Liver (tissue), 9 donors: Measurements from ENCODE around the gene SEPTIN2. TPM values are rescaled to one million over a fixed set of nuclear protein-coding genes. Genes with fewer than 3 reads are reported as not detected.
"Not testable (repeated sequence)": the region's sequence is repeated elsewhere in the genome, so short reads cannot be mapped to it uniquely, and the experiment has no call there.

Experiments used
- DNase-seq: peaks from one replicate; pipeline ENCODE4 v3.0.0-alpha.2; 2017; ENCODE audit warnings: low spot score
- H3K27ac ChIP-seq, 2 donors: one replicate each; pipeline ENCODE4 v1.7.0; 2013; ENCODE audit warnings: inconsistent platforms in 2 of 2, low read length in 2 of 2, control low read depth in 1 of 2, low read depth in 1 of 2, mild to moderate bottlenecking in 1 of 2
- H3K27me3 ChIP-seq, 4 donors: one replicate each; pipeline versions ENCODE4 v1.6.1 to v1.7.0; 2013; ENCODE audit warnings: low read length in 3 of 4, inconsistent platforms in 1 of 4, mild to moderate bottlenecking in 1 of 4, moderate library complexity in 1 of 4; ENCODE audit not compliant: control insufficient read depth in 4 of 4, insufficient read depth in 4 of 4
- H3K36me3 ChIP-seq, 4 donors: one replicate each; pipeline versions ENCODE4 v1.6.1 to v1.7.0; 2013; ENCODE audit warnings: low read length in 3 of 4, mild to moderate bottlenecking in 3 of 4, low read depth in 1 of 4, moderate library complexity in 1 of 4; ENCODE audit not compliant: control insufficient read depth in 4 of 4, insufficient read depth in 3 of 4
- H3K4me1 ChIP-seq, 4 donors: one replicate each; pipeline versions ENCODE4 v1.6.1 to v1.7.0; 2013; ENCODE audit warnings: low read length in 3 of 4, mild to moderate bottlenecking in 3 of 4, moderate library complexity in 1 of 4; ENCODE audit not compliant: control insufficient read depth in 4 of 4, insufficient read depth in 4 of 4
- H3K4me3 ChIP-seq, 3 donors: one replicate each; pipeline versions ENCODE4 v1.6.1 to v1.7.0; 2013; ENCODE audit warnings: low read length in 3 of 3, control low read depth in 1 of 3, low read depth in 1 of 3, mild to moderate bottlenecking in 1 of 3
- H3K9ac ChIP-seq, 2 donors: one replicate each; pipeline ENCODE4 v1.7.0; 2013; ENCODE audit warnings: low read length in 2 of 2, mild to moderate bottlenecking in 2 of 2, moderate library complexity in 2 of 2, control low read depth in 1 of 2, low read depth in 1 of 2
- H3K9me3 ChIP-seq, 4 donors: one replicate each; pipeline versions ENCODE4 v1.6.1 to v1.7.0; 2013; ENCODE audit warnings: low read length in 3 of 4; ENCODE audit not compliant: control insufficient read depth in 4 of 4
- FOXA1 ChIP-seq: IDR thresholded peaks from 2 replicates; pipeline ENCODE4 v1.6.1; 2016; ENCODE audit warnings: antibody characterized with exemption
- FOXA2 ChIP-seq: IDR thresholded peaks from 2 replicates; pipeline ENCODE4 v1.6.1; 2016; ENCODE audit warnings: antibody characterized with exemption
- HNF4A ChIP-seq, 2 donors: conservative IDR thresholded peaks; 2 replicates each; pipeline ENCODE4 v1.6.1; 2016; ENCODE audit warnings: antibody characterized with exemption in 2 of 2, mild to moderate bottlenecking in 2 of 2
- JUND ChIP-seq, 2 donors: IDR thresholded peaks; 2 replicates each; pipeline ENCODE4 v1.6.1; 2016; ENCODE audit warnings: antibody characterized with exemption in 2 of 2
- NR2F2 ChIP-seq: IDR thresholded peaks from 2 replicates; pipeline ENCODE4 v1.6.1; 2016; ENCODE audit warnings: antibody characterized with exemption
- RAD21 ChIP-seq, 2 donors: IDR thresholded peaks; 2 replicates each; pipeline ENCODE4 v1.6.1; 2016; ENCODE audit warnings: antibody characterized with exemption in 2 of 2, mild to moderate bottlenecking in 2 of 2
- REST ChIP-seq: IDR thresholded peaks from 2 replicates; pipeline ENCODE4 v1.6.1; 2016; ENCODE audit warnings: antibody characterized with exemption, mild to moderate bottlenecking
- RXRA ChIP-seq, 2 donors: IDR thresholded peaks; 2 replicates each; pipeline ENCODE4 v1.6.1; 2017 to 2018; ENCODE audit warnings: antibody characterized with exemption in 2 of 2, mild to moderate bottlenecking in 1 of 2
- SP1 ChIP-seq: IDR thresholded peaks from 2 replicates; pipeline ENCODE4 v1.6.1; 2018; ENCODE audit warnings: antibody characterized with exemption, mild to moderate bottlenecking
- TAF1 ChIP-seq: conservative IDR thresholded peaks from 2 replicates; pipeline ENCODE4 v1.6.1; 2016; ENCODE audit warnings: antibody characterized with exemption, mild to moderate bottlenecking
- YY1 ChIP-seq: IDR thresholded peaks from 2 replicates; pipeline ENCODE4 v1.6.1; 2016; ENCODE audit warnings: antibody characterized with exemption, mild to moderate bottlenecking
- ZBTB33 ChIP-seq: IDR thresholded peaks from 2 replicates; pipeline ENCODE4 v1.6.1; 2016; ENCODE audit warnings: antibody characterized with exemption
- WGBS: extraction: QIAGEN DNeasy Blood & Tissue Kit; methylation state at CpG from one replicate; pipeline ENCODE4 v1.1.7; 2013; 5-methylcytosine and 5-hydroxymethylcytosine counted together
- polyA plus RNA-seq, 2 donors: library from polyadenylated mRNA; stranded (reverse) in 1 of 2; unstranded in 1 of 2; fragments of 200-250 nt in 1 of 2; fragments of >200 nt in 1 of 2; fragmentation: Nextera tagmentation in 1 of 2; extraction: Ambion mirVana in 1 of 2; gene quantifications; one replicate each; pipeline versions ENCODE4 v1.2.1 to v1.2.3, GENCODE V29; 2013 to 2015
- total RNA-seq, 2 donors: library from RNA; depleted of rRNA; stranded (reverse); fragments of >200 nt; gene quantifications; one replicate each; pipeline ENCODE4 v1.2.3, GENCODE V29; 2014
- TF ChIP-seq, protein P1 (sequence below): IDR thresholded peaks from 2 replicates; pipeline ENCODE4 v1.6.1; 2016; ENCODE audit warnings: antibody characterized with exemption
- TF ChIP-seq, protein P2 (sequence below): fragments of 150-350 bp; IDR thresholded peaks from 2 replicates; pipeline ENCODE4 v1.5.1; 2017; ENCODE audit warnings: improper control_type of control experiment, low read depth, low read length; ENCODE audit not compliant: missing input control
- donor health status: healthy.
- donor health status: healthy.
- donor health status: healthy.
- donor health status: healthy.
- donor health status: healthy.

The SEPTIN2 gene
- total and polyA plus RNA-seq, 4 donors: 63.7 to 147 (median 96.9) TPM

GRCh38 chr2:241275910-241276309, 39.8 kb upstream of the SEPTIN2 start:
- Histone ChIP-seq H3K27ac (no peak overlapping the region), H3K27me3 (no peaks in the 10 kb centered on the region), H3K9me3 (no peaks in the 10 kb centered on the region), H3K36me3 (peaks cover 0 to 5% (median 0%) of the 10 kb centered on the region in 4 donors), H3K4me3 (no peak overlapping the region), H3K9ac (no peak overlapping the region), H3K4me1 (peaks cover 0 to 30% (median 20%) of the 10 kb centered on the region in 4 donors)
- WGBS: 95% methylated on average over 1 of the region's 1 CpG
- TF ChIP-seq FOXA2 (no peak), TAF1 (no peak), YY1 (no peak)
- DNase-seq: no peak

GRCh38 chr2:241278306-241278705, 37.4 kb upstream of the SEPTIN2 start:
- not testable (repeated sequence) for H3K27me3 ChIP-seq, H3K9me3 ChIP-seq, H3K9ac ChIP-seq, DNase-seq, H3K36me3 ChIP-seq, H3K27ac ChIP-seq, H3K4me3 ChIP-seq
- WGBS: 90% methylated on average over 7 of the region's 7 CpGs
- peaks cover 0 to 21% (median 13%) of the 10 kb centered on the region in 4 donors for H3K4me1 ChIP-seq

DNA sequence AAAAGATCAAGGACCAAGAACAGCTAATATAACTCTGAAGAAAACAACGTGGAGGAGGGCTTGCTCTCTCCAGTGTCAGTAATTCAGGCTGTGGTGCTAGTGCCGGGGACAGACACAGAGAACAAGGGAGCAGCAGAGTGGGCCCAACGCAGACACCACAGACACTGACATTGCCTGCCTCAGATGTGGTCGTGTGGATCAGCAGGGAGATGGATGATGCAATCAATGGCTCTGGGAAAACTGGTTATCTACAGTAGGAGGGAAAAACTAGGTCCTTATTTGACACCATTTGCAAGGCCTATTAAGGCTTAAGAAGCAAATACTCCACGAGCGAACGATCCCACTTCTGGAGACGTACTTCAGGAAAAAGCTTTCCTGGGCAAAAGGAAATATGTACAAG, 36.3 kb upstream of the SEPTIN2 start:
- Histone ChIP-seq H3K4me1 (peaks cover 0 to 16% (median 3%) of the 10 kb centered on the region in 4 donors), H3K27ac (no peak overlapping the region), H3K4me3 (no peak overlapping the region), H3K9me3 (no peaks in the 10 kb centered on the region), H3K27me3 (no peaks in the 10 kb centered on the region), H3K36me3 (peaks cover 0 to 5% (median 0%) of the 10 kb centered on the region in 4 donors), H3K9ac (no peak overlapping the region)
- DNase-seq: no peak
- TF ChIP-seq JUND (IDR thresholded peaks at IDR 0.05): no peak
- TF ChIP-seq, protein P1, sequence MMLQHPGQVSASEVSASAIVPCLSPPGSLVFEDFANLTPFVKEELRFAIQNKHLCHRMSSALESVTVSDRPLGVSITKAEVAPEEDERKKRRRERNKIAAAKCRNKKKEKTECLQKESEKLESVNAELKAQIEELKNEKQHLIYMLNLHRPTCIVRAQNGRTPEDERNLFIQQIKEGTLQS: peak; percentile 73
- WGBS: 70% methylated on average over 8 of the region's 8 CpGs

DNA sequence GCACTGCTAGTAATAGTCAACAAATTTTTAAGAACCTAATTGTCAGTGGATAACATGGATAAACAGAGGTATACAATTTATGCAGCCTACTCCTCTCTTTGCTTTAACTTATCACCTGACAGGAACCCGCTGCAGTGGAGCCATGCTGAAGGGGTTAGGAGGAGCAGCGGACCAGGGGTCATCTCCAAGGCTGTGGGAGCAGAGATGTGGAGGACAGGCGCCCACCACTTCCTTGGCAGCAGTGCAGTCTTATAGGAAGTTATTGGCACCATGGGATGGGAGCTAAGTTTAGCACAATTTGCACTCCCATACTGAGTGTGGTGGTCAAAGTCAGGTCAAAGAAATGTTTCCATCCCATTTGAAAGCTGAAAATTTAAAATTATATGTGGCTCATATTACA, 35.9 kb upstream of the SEPTIN2 start:
- TF ChIP-seq TAF1 (no peak), HNF4A (conservative IDR thresholded peaks at IDR 0.05) (no peak), REST (no peak), NR2F2 (no peak), RXRA (IDR thresholded peaks at IDR 0.05) (no peak), JUND (IDR thresholded peaks at IDR 0.05) (no peak), SP1 (no peak), FOXA2 (no peak), YY1 (no peak), FOXA1 (no peak), RAD21 (IDR thresholded peaks at IDR 0.05) (no peak), ZBTB33 (no peak)
- TF ChIP-seq, protein P1: no peak
- TF ChIP-seq, protein P2, sequence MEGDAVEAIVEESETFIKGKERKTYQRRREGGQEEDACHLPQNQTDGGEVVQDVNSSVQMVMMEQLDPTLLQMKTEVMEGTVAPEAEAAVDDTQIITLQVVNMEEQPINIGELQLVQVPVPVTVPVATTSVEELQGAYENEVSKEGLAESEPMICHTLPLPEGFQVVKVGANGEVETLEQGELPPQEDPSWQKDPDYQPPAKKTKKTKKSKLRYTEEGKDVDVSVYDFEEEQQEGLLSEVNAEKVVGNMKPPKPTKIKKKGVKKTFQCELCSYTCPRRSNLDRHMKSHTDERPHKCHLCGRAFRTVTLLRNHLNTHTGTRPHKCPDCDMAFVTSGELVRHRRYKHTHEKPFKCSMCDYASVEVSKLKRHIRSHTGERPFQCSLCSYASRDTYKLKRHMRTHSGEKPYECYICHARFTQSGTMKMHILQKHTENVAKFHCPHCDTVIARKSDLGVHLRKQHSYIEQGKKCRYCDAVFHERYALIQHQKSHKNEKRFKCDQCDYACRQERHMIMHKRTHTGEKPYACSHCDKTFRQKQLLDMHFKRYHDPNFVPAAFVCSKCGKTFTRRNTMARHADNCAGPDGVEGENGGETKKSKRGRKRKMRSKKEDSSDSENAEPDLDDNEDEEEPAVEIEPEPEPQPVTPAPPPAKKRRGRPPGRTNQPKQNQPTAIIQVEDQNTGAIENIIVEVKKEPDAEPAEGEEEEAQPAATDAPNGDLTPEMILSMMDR: no peak

More for the DNA sequence above, 35.9 kb upstream of the SEPTIN2 start:
- Histone ChIP-seq H3K4me1 (peaks cover 1 to 19% (median 5%) of the 10 kb centered on the region in 4 donors), H3K9me3 (no peaks in the 10 kb centered on the region), H3K27me3 (no peaks in the 10 kb centered on the region), H3K9ac (no peak overlapping the region), H3K27ac (no peak overlapping the region), H3K36me3 (peaks cover 0 to 5% (median 0%) of the 10 kb centered on the region in 4 donors), H3K4me3 (no peak overlapping the region)
- DNase-seq: no peak
- WGBS: 87% methylated on average over 3 of the region's 3 CpGs
